ENCODE measurements around the gene ZNRF4.

ZNRF4 gene

GRCh38 chr19:5451494-5451893, 3.7 kb upstream of the ZNRF4 start:
- no peak for TF ChIP-seq CTCF (conservative IDR thresholded peaks at IDR 0.05; ENCODE audit: low read depth, low read length)
- no peak overlapping the region for H3K4me3 ChIP-seq (ENCODE audit: low read length)
- no peak for DNase-seq (ENCODE audit: low read depth)

GRCh38 chr19:5452594-5453565, 2.3 kb upstream of the ZNRF4 start:
- no peak for DNase-seq (ENCODE audit: low read depth)
- no peak for TF ChIP-seq CTCF (conservative IDR thresholded peaks at IDR 0.05; ENCODE audit: low read depth, low read length)
- H3K4me3 ChIP-seq (ENCODE audit: low read length) = no peak overlapping the region

- TF ChIP-seq CTCF (conservative IDR thresholded peaks at IDR 0.05; ENCODE audit: low read depth, low read length) = no peak
- no peak for DNase-seq (ENCODE audit: low read depth)
- H3K4me3 ChIP-seq (ENCODE audit: low read length) = no peak overlapping the region
Measured at GRCh38 chr19:5454743-5455142, 474 bp upstream of the ZNRF4 start.

- no peak for DNase-seq (ENCODE audit: low read depth)
- no peak for TF ChIP-seq CTCF (conservative IDR thresholded peaks at IDR 0.05; ENCODE audit: low read depth, low read length)
- no peak overlapping the region for H3K4me3 ChIP-seq (ENCODE audit: low read length)
Measured at GRCh38 chr19:5456130-5456840, 1.1 kb downstream of the ZNRF4 start.

- TF ChIP-seq CTCF (conservative IDR thresholded peaks at IDR 0.05; ENCODE audit: low read depth, low read length) = no peak
- DNase-seq (ENCODE audit: low read depth) = no peak
- H3K4me3 ChIP-seq (ENCODE audit: low read length) = no peak overlapping the region
Measured at GRCh38 chr19:5456841-5457200, 1.6 kb downstream of the ZNRF4 start.

- TF ChIP-seq CTCF (conservative IDR thresholded peaks at IDR 0.05; ENCODE audit: low read depth, low read length) = no peak
- no peak overlapping the region for H3K4me3 ChIP-seq (ENCODE audit: low read length)
- no peak for DNase-seq (ENCODE audit: low read depth)
Measured at GRCh38 chr19:5457709-5458108, 2.5 kb downstream of the ZNRF4 start.

Data from retinal pigment epithelial cell (primary cell).